ENCODE measurements around the gene TESMIN.

Gene TESMIN

GRCh38 chr11:68704887-68705286 lies 46.4 kb downstream of the TESMIN start:
- peak; percentile 42 for DNase-seq

DNA sequence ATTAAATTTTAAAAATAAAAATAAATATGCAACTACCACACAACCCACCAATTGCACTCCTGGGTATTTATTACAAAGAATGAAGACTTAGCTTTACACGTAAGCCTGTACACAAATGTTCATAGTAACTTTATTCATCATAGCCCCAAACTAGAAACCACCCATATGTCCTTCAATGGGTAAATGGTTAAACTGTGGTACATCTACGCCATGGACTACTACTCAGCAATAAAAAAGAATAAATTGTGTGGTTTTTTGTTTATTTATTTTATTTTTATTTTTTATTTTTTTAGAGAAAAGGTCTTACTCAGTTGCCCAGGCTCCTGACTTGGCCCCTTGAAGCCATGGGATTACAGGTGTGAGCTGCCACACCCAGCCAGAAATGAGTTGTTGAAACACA lies 52.3 kb downstream of the TESMIN start:
- no peak for DNase-seq

DNA sequence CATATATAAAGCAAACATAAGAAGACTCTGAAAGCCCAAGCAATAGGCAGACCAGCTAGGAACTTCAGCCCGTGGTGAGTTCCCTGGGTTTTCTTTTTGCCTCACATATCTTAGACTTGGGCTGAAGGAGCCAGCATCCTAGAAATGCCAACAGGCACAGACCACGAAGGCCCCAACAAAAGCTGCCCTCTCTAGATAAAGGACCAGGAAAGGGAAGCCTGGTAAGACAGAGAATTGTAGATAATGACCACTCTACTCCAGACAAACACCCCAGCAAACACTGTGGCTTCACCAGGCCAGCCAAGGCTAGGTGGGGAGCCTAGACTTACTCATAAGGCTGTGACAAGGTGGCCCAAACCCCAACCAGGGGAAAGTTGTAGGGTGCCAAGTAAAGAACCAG lies 55.8 kb downstream of the TESMIN start:
- no peak for DNase-seq

DNA sequence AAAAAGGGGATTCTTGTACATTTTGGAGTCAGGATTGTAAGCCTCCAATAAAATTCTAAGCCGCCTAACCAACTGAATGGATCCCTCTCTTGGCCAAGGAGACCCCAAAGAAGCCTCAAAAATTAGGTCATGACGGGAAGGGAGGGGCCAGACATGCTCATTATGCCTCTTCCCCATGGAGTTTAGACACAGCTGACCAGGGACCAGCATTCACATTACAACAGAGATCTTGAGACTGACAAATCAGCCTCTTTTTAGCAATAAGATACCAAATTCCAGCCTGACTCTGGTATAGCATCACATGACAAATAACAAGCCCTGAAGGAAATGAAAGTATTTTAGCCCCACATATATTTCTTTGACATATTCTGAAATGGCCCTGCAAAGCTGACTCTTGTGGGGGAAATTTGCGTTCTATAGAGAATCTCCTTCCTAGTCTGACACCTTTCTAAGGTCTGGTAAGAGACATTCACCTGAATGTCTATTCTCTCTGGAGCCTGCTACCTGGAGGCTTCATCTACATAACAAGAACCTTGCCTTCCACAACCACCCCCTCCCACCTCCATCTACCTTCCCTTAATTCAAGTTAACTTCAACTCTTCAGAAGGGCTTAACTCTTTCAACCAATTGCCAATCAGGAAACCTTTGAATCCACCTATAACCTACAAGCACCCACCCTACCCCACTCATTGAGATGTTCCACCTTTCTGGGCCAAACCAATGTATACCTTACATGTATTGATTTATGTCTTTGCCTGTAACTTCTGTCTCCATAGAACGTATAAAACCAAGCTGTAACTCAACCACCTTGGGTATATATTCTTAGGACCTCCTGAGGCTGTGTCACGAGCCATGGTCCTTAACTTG lies 56.7 kb downstream of the TESMIN start:
- no peak for DNase-seq

GRCh38 chr11:68693484-68693882 lies 57.8 kb downstream of the TESMIN start:
- DNase-seq = no peak

- no peak for DNase-seq
These were observed 58.3 kb downstream of the TESMIN start for GRCh38 chr11:68692871-68693483.

- DNase-seq = no peak
These were observed 59.2 kb downstream of the TESMIN start for GRCh38 chr11:68692115-68692514.

- no peak for DNase-seq
These were observed 59.9 kb downstream of the TESMIN start for GRCh38 chr11:68691402-68691784.

DNA sequence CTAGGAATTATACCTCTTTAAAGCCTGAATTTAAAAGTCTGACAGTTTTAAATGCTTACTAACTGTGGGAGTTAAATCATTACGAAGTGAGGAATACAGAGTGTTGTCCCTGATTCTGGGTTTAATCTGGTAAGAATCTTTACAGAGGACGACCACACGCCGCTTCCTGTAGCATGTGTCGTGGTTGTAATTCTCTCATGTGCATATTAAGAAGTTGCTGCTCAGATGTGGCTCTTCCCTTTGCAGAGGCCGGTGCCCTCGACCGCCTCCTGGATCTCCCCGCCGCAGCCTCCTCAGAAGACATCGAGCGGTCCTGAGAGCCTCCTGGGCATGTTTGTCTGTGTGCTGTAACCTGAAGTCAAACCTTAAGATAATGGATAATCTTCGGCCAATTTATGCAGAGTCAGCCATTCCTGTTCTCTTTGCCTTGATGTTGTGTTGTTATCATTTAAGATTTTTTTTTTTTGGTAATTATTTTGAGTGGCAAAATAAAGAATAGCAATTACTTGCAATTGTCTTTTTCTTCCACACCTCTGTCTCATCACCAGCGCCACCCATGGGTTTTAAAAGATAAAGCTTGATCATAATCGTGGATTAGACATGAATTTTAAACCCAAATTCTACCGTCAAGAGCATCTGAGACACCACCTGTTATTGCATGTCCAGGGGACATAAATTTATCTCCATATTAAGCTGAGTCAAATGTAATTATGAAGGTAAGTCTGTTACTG lies 60.5 kb downstream of the TESMIN start:
- DNase-seq = no peak

DNA sequence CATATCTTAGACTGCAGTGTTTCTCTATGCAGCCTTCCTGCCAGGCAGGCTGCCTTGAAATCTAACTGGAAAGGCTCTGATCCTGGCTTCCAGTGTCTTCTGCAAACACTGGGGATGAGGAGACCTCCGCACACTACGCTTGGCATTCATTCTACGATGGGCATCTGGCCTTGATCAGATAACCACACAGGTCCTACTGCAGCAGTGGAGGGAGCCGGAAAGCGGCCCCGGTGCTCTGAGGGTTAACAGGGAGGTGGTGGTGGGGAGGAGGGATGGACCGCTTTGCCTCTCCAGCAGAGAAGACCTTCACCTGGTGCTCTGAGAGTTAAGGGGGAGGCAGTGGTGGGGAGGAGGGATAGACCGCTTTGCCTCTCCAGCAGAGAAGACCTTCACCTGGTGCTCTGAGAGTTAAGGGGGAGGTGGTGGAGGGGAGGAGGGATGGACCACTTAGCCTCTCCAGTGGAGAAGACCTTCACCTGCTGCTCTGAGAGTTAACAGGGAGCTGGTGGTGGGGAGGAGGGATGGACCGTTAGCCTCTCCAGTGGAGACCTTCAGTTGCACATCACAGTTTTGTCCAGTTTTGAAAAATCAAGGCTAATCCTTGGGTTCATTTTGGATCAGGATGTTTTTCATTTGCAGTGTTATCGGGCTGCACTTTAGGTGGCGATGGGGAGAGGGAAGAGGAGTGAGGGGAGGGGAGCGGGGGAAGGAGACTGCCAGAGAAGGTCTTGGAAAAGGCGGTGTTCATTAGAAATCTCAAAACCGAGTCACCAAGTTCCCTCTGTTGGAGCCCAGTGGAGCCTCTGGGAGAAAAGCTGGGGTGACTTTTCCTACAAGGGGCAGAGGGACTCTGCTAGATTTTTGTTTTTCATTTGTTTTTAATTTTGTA lies 61.3 kb downstream of the TESMIN start:
- no peak for DNase-seq

- no peak for DNase-seq
These were observed 62.4 kb downstream of the TESMIN start for GRCh38 chr11:68688881-68689280.

- DNase-seq = no peak
These were observed 63.3 kb downstream of the TESMIN start for GRCh38 chr11:68687986-68688385.

- no peak for DNase-seq
These were observed 64.0 kb downstream of the TESMIN start for GRCh38 chr11:68687311-68687710.

- no peak for DNase-seq
These were observed 64.8 kb downstream of the TESMIN start for GRCh38 chr11:68686486-68686885.

- no peak for DNase-seq
These were observed 65.5 kb downstream of the TESMIN start for GRCh38 chr11:68685656-68686380.

DNA sequence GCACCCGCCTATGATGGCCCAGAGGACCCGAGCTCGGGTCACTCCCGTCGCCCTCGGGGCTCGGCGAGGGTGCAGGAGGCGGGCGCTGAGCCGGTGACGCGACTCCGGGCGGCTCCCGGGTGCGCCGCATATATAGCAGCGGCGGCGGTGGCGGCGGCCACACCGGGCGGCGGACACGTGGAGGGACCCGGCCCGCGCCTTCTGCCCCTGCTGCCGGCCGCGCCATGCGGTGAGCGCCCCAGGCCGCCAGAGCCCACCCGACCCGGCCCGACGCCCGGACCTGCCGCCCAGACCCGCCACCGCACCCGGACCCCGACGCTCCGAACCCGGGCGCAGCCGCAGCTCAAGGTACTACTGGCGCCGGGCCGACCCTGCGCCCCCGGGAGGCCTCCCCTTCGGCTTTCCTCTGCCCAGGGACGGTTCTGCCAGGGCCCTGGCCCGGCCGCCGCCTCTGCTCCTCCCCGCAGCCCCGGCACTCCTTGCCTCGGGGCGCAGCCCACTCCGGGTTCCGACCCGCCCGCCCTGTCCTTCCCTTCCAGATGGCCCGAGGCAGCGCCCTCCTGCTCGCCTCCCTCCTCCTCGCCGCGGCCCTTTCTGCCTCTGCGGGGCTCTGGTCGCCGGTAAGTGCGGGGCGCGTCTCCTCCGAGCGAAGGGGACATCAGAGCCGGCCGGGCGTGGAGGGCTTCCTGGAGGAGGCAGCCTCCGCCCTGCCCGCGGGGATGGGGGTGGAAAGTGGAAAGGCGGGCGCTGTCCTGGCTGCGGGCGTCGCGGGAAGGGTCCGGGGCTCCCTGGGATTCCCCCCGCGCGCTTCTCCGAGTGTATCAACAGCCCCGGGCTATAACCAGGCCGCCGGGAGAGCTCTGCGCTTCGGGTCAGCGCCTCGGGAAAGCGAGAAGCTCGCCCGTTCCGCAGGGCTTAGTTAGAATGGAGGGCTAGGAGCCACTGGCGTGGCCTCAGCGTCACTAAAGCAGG lies 66.6 kb downstream of the TESMIN start, which contains the start of gene GAL:
TSS of gene GAL (plus strand) at position 160 of the 972 bp plus-strand sequence. CDS start at position 540, 380 bp downstream.
- peak; percentile 23 for DNase-seq

GRCh38 chr11:68683536-68684384 lies 67.6 kb downstream of the TESMIN start:
- DNase-seq = no peak

GRCh38 chr11:68683121-68683520 lies 68.2 kb downstream of the TESMIN start:
- DNase-seq = no peak

DNA sequence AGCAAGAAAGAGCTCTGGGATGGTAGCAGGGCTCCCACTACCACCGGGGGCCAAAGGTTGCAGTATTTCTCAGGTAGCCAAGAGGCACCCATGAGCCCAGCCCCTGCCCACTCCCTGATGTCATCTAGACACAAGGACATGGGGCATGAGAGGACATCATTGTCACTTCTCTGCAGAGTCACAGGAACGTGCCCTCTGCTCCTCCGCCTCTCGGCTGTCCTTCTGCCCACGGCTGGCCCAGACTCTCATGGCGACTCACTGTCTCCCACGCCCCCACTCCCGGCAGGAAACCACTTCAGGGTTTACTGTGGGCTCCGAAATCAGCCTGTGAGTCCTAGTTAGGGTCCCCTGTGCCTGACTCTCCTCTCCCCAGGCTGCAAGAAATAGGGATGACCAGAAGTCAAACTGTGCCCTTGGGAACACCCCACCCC lies 68.8 kb downstream of the TESMIN start:
- no peak for DNase-seq

All from NCI-H82 (cell line).